H1 (cell line): ENCODE results near the gene TMEM86B. TPM values are rescaled to one million over a fixed set of nuclear protein-coding genes. Genes with fewer than 3 reads are reported as not detected.
"Not testable (repeated sequence)": the region's sequence is repeated elsewhere in the genome, so short reads cannot be mapped to it uniquely, and the experiment has no call there.

Experiments
- CTCF ChIA-PET: fragments of 300-600 bp; sonication (Branson Sonifier 250); formaldehyde crosslinking; loops from one replicate; lab custom pipeline; 2021; ENCODE audit not compliant: partially characterized antibody; lab: Charles Lee
- POLR2A ChIA-PET: fragments of 300-600 bp; sonication (Branson Sonifier 250); formaldehyde crosslinking; loops from one replicate; lab custom pipeline; 2021; ENCODE audit warnings: inconsistent platforms; ENCODE audit not compliant: partially characterized antibody; lab: Charles Lee
- DNase-seq, 2 experiments: peaks; one replicate each; pipeline versions ENCODE4 v3.0.0 to v3.0.0-alpha.2; 2010 to 2022; ENCODE audit warnings: low spot score in 2 of 2, low read depth in 1 of 2, mixed read lengths in 1 of 2
- FAIRE-seq: peaks from 2 replicates; lab custom pipeline; 2011; peaks lifted over from hg19 to GRCh38; lab: Jason Lieb, UNC
- H2AFZ ChIP-seq: 2 replicates; pipeline ENCODE4 v1.8.1; 2012; ENCODE audit warnings: low read length, inconsistent platforms
- H2AK5ac ChIP-seq: 2 replicates; pipeline ENCODE4 v1.6.1; 2013; ENCODE audit warnings: low read depth, low read length
- H2BK120ac ChIP-seq: replicated peaks from 2 replicates; pipeline ENCODE3; 2013; ENCODE audit warnings: low read depth, low read length, inconsistent platforms
- H2BK12ac ChIP-seq: 2 replicates; pipeline ENCODE4 v1.6.1; 2013; ENCODE audit warnings: low read depth, low read length
- H2BK15ac ChIP-seq: 2 replicates; pipeline ENCODE4 v1.6.1; 2013; ENCODE audit warnings: low read length
- H2BK20ac ChIP-seq: 2 replicates; pipeline ENCODE4 v1.6.1; 2013; ENCODE audit warnings: low read length
- H2BK5ac ChIP-seq: 2 replicates; pipeline ENCODE4 v1.6.1; 2013; ENCODE audit warnings: low read depth, low read length
- H3K14ac ChIP-seq: 2 replicates; pipeline ENCODE4 v1.6.1; 2013; ENCODE audit warnings: inconsistent platforms; ENCODE audit not compliant: insufficient read length
- H3K18ac ChIP-seq: 2 replicates; pipeline ENCODE4 v1.6.1; 2013; ENCODE audit warnings: low read length; ENCODE audit errors: extremely low read depth
- H3K23ac ChIP-seq: 2 replicates; pipeline ENCODE4 v1.6.1; 2013; ENCODE audit warnings: inconsistent platforms; ENCODE audit not compliant: insufficient read length
- H3K23me2 ChIP-seq: 2 replicates; pipeline ENCODE4 v1.6.1; 2013; ENCODE audit warnings: low read depth, low read length
- H3K27ac ChIP-seq: 2 replicates; pipeline ENCODE4 v1.6.1; 2011; ENCODE audit warnings: low read depth, low read length, inconsistent platforms
- H3K27me3 ChIP-seq, 4 experiments: replicated peaks in 1 of 4; 1 replicate in 1 of 4; 2 replicates in 3 of 4; pipeline versions ENCODE4 v1.6.1 to v1.8.1; 2011 to 2013; ENCODE audit warnings: low read length in 3 of 4, mild to moderate bottlenecking in 3 of 4, inconsistent platforms in 2 of 4, mixed read lengths in 2 of 4, moderate library complexity in 1 of 4; ENCODE audit not compliant: control insufficient read depth in 3 of 4, insufficient read depth in 3 of 4; ENCODE audit errors: extremely low read depth in 1 of 4
- H3K36me3 ChIP-seq, 4 experiments: 2 replicates each; pipeline versions ENCODE4 v1.6.1 to v1.8.1; 2011 to 2013; ENCODE audit warnings: mild to moderate bottlenecking in 4 of 4, low read length in 3 of 4, moderate library complexity in 2 of 4, control low read depth in 1 of 4, inconsistent platforms in 1 of 4; ENCODE audit not compliant: insufficient read depth in 4 of 4, control insufficient read depth in 2 of 4
- H3K4ac ChIP-seq: replicated peaks from 2 replicates; pipeline ENCODE3; 2013; ENCODE audit warnings: low read length, low read depth, mixed read lengths, inconsistent platforms; ENCODE audit not compliant: insufficient read length
- H3K4me1 ChIP-seq, 4 experiments: replicated peaks in 1 of 4; 1 replicate in 1 of 4; 2 replicates in 3 of 4; pipeline versions ENCODE4 v1.6.1 to v1.8.1; 2011 to 2013; ENCODE audit warnings: low read length in 3 of 4, inconsistent platforms in 2 of 4, mixed read lengths in 1 of 4; ENCODE audit not compliant: insufficient read depth in 4 of 4, control insufficient read depth in 3 of 4
- H3K4me2 ChIP-seq, 2 experiments: 2 replicates each; pipeline versions ENCODE4 v1.6.1 to v1.8.1; 2011 to 2013; ENCODE audit warnings: low read depth in 2 of 2, low read length in 2 of 2, control low read depth in 1 of 2, inconsistent platforms in 1 of 2, mild to moderate bottlenecking in 1 of 2; ENCODE audit not compliant: insufficient read depth in 1 of 2
- H3K4me3 ChIP-seq, 4 experiments: fragments of 200-600, 300-600 bp in 1 of 4; sonication (generic), shearing (Covaris generic), sonication (Bioruptor Twin) in 1 of 4; 2 replicates each; pipeline versions ENCODE4 v1.5.1 to v1.8.1; 2011 to 2016; ENCODE audit warnings: low read length in 4 of 4, low read depth in 3 of 4, control low read depth in 2 of 4, inconsistent platforms in 2 of 4, mild to moderate bottlenecking in 2 of 4, mixed read lengths in 1 of 4, moderate library complexity in 1 of 4; ENCODE audit not compliant: insufficient read depth in 2 of 4; ENCODE audit errors: extremely low read depth in 1 of 4
- H3K56ac ChIP-seq: replicated peaks from 2 replicates; pipeline ENCODE3; 2013; ENCODE audit warnings: low read depth, mild to moderate bottlenecking, mixed read lengths, low read length, inconsistent platforms; ENCODE audit not compliant: insufficient read length
- H3K79me1 ChIP-seq: 2 replicates; pipeline ENCODE4 v1.6.1; 2013; ENCODE audit warnings: low read depth, low read length, control low read depth
- H3K79me2 ChIP-seq, 2 experiments: 2 replicates each; pipeline versions ENCODE4 v1.6.1 to v1.8.1; 2012 to 2013; ENCODE audit warnings: low read length in 2 of 2, mild to moderate bottlenecking in 2 of 2, inconsistent platforms in 1 of 2; ENCODE audit not compliant: insufficient read depth in 2 of 2, control insufficient read depth in 1 of 2
- H3K9ac ChIP-seq, 4 experiments: replicated peaks in 1 of 4; 1 replicate in 1 of 4; 2 replicates in 3 of 4; pipeline versions ENCODE4 v1.6.1 to v1.8.1; 2011 to 2013; ENCODE audit warnings: low read depth in 3 of 4, low read length in 3 of 4, control low read depth in 2 of 4, mild to moderate bottlenecking in 2 of 4, moderate library complexity in 2 of 4, inconsistent platforms in 1 of 4; ENCODE audit errors: extremely low read depth in 1 of 4
- H3K9me3 ChIP-seq, 2 experiments: 2 replicates each; pipeline versions ENCODE4 v1.6.1 to v1.8.1; 2012 to 2013; ENCODE audit warnings: mild to moderate bottlenecking in 2 of 2, moderate library complexity in 2 of 2, control low read depth in 1 of 2, inconsistent platforms in 1 of 2, low read depth in 1 of 2, low read length in 1 of 2, mixed read lengths in 1 of 2; ENCODE audit not compliant: insufficient read depth in 2 of 2
- H4K20me1 ChIP-seq, 2 experiments: replicated peaks in 1 of 2; 2 replicates each; pipeline versions ENCODE3 to v1.8.1; 2011 to 2013; ENCODE audit warnings: inconsistent platforms in 2 of 2, low read length in 2 of 2, mild to moderate bottlenecking in 1 of 2; ENCODE audit not compliant: insufficient read depth in 2 of 2, control insufficient read depth in 1 of 2
- H4K5ac ChIP-seq: 2 replicates; pipeline ENCODE4 v1.6.1; 2013; ENCODE audit warnings: low read length, low read depth, mixed read lengths, inconsistent platforms; ENCODE audit not compliant: insufficient read length
- H4K8ac ChIP-seq: 2 replicates; pipeline ENCODE4 v1.8.0; 2013; ENCODE audit warnings: mild to moderate bottlenecking, moderate library complexity, low read length, inconsistent platforms; ENCODE audit not compliant: insufficient read depth; ENCODE audit errors: extremely low read depth
- H4K91ac ChIP-seq: replicated peaks from 2 replicates; pipeline ENCODE3; 2013; ENCODE audit warnings: low read length, mixed read lengths, inconsistent platforms; ENCODE audit not compliant: insufficient read length
- BCL11A ChIP-seq, 2 experiments: IDR thresholded peaks; one replicate each; pipeline ENCODE4 v1.6.1; 2011; ENCODE audit warnings: low read depth in 2 of 2, low read length in 2 of 2, mild to moderate bottlenecking in 2 of 2
- EP300 ChIP-seq, 2 experiments: IDR thresholded peaks; 1 replicate in 1 of 2; 2 replicates in 1 of 2; pipeline ENCODE4 v1.6.1; 2011 to 2012; ENCODE audit warnings: low read depth in 2 of 2, low read length in 2 of 2, mild to moderate bottlenecking in 2 of 2, borderline replicate concordance in 1 of 2, inconsistent platforms in 1 of 2, moderate library complexity in 1 of 2
- JUN ChIP-seq: IDR thresholded peaks from 2 replicates; pipeline ENCODE4 v1.6.1; 2011; ENCODE audit warnings: low read depth, mild to moderate bottlenecking, improper control_type of control experiment, low read length
- JUND ChIP-seq: IDR thresholded peaks from 2 replicates; pipeline ENCODE4 v1.6.1; 2011; ENCODE audit warnings: mild to moderate bottlenecking, improper control_type of control experiment, low read length
- RAD21 ChIP-seq, 2 experiments: IDR thresholded peaks in 1 of 2; conservative IDR thresholded peaks in 1 of 2; 2 replicates each; pipeline ENCODE4 v1.6.1; 2011; ENCODE audit warnings: low read depth in 2 of 2, low read length in 2 of 2, improper control_type of control experiment in 1 of 2, inconsistent platforms in 1 of 2, mild to moderate bottlenecking in 1 of 2, moderate library complexity in 1 of 2
- SP2 ChIP-seq: IDR thresholded peaks from 2 replicates; pipeline ENCODE4 v1.6.1; 2012; ENCODE audit warnings: mild to moderate bottlenecking, low read length, inconsistent platforms
- SUZ12 ChIP-seq: fragments of 200-600 bp; sonication (generic); IDR thresholded peaks from 2 replicates; pipeline ENCODE4 v1.6.1; 2012; ENCODE audit warnings: mild to moderate bottlenecking, inconsistent platforms, low read length, moderate library complexity, mixed read lengths
- TAF1 ChIP-seq: IDR thresholded peaks from 2 replicates; pipeline ENCODE4 v1.6.1; 2011; ENCODE audit warnings: mild to moderate bottlenecking, low read depth, low read length
- TEAD4 ChIP-seq: IDR thresholded peaks from 2 replicates; pipeline ENCODE4 v1.6.1; 2012; ENCODE audit warnings: low read depth, low read length, inconsistent platforms, mixed read lengths
- WGBS, 2 experiments: shearing (Covaris generic) in 1 of 2; methylation state at CpG; one replicate each; pipeline versions ENCODE4 v1.1.6 to v1.1.7; 2013 to 2015; ENCODE audit warnings: low lambda C conversion rate in 2 of 2, mixed read lengths in 2 of 2, inconsistent platforms in 1 of 2, low coverage in 1 of 2, missing lambda C conversion rate in 1 of 2; ENCODE audit not compliant: insufficient replicate concordance in 2 of 2, insufficient coverage in 1 of 2, insufficient read length in 1 of 2; ENCODE audit errors: extremely low coverage in 1 of 2, missing lambda C conversion rate in 1 of 2; 5-methylcytosine and 5-hydroxymethylcytosine counted together
- polyA plus RNA-seq, 7 experiments: library from polyadenylated mRNA; depleted of rRNA in 3 of 7; stranded (reverse) in 5 of 7; unstranded in 2 of 7; fragments of >200 nt in 5 of 7; fragments of 200-250 nt in 2 of 7; gene quantifications; 1 replicate in 5 of 7; 2 replicates in 1 of 7; 4 replicates in 1 of 7; pipeline versions ENCODE4 v1.2.1 to v1.2.3, GENCODE V29; 2011 to 2013; ENCODE audit warnings: missing spikeins in 2 of 7, mixed read lengths in 2 of 7
- total RNA-seq: library from RNA; stranded (reverse); fragmentation: NEBNext Ultra II Directional; extraction: Animal tissue kit (Norgen Biotek cat#: 25700); gene quantifications from 2 replicates; pipeline ENCODE4 v1.2.1, GENCODE V29; 2021

Gene TMEM86B
- total and polyA plus RNA-seq, 2 of the 8 experiments (the other 6 are each of a cell fraction or from before 2014, with no cell fraction given) = 2.0 to 2.9 TPM

GRCh38 chr19:55206664-55207500, 21.7 kb downstream of the TMEM86B start (continued):
- TF ChIP-seq TAF1 (0 out of 2 replicates have a peak, but pooled peaks have one; percentile 38), EP300 (IDR thresholded peaks at IDR 0.05; ENCODE audit: borderline replicate concordance in 1 of 2, low read depth in 2 of 2, low read length in 2 of 2) (no peak), SP2 (no peak), BCL11A (IDR thresholded peaks at IDR 0.05; ENCODE audit: low read depth in 2 of 2, low read length in 2 of 2) (no peak), RAD21 (IDR thresholded peaks at IDR 0.05 in 1 of 2, conservative IDR thresholded peaks at IDR 0.05 in 1 of 2; ENCODE audit: low read depth in 2 of 2, low read length in 2 of 2) (no peak), TEAD4 (no peak), SUZ12 (no peak), JUND (peak; percentile 95), JUN (0 out of 2 replicates have a peak, but pooled peaks have one; percentile 57)

DNA sequence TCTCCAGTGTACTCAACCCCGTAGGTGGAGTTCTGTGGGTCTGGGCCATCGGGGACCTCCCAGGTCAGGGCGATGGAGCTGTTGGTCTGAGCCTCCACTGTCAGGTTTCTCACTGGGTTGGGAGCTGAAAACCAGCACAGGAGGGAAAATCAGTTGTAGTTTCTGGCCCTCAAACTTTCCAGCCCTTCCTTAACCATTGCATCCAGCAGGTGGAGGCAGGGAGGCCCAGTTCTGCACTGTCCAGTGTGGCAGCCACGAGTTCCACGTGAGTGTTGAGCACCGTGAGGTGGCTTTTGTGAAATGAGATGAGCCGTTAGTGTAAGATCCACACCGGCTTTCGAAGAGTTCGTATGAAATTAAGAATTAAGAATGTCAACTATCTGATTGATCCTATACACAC, 26.4 kb downstream of the TMEM86B start:
- H3K14ac ChIP-seq, H3K27ac ChIP-seq, H4K91ac ChIP-seq, H4K8ac ChIP-seq, H3K36me3 ChIP-seq, H3K27me3 ChIP-seq, H3K18ac ChIP-seq, H2AFZ ChIP-seq, H2BK120ac ChIP-seq, H2BK5ac ChIP-seq, H3K4me1 ChIP-seq, H3K79me1 ChIP-seq, H3K79me2 ChIP-seq, FAIRE-seq, H3K23ac ChIP-seq, H3K23me2 ChIP-seq, H3K4me2 ChIP-seq, DNase-seq, H4K5ac ChIP-seq, H3K56ac ChIP-seq, H4K20me1 ChIP-seq, H3K9me3 ChIP-seq, H3K4me3 ChIP-seq, H2AK5ac ChIP-seq, H2BK12ac ChIP-seq, H3K4ac ChIP-seq, POLR2A ChIA-PET, H3K9ac ChIP-seq, H2BK20ac ChIP-seq, H2BK15ac ChIP-seq: not testable (repeated sequence)
- CTCF ChIA-PET = interaction anchor here (1.4 kb wide), 2 partner anchors 55 to 59 kb away, joined by 3 read pairs; no protein-coding TSS in a partner anchor
- WGBS, 2 experiments = 94% methylated on average over 10 of the region's 10 CpGs; no CpG with 5 or more reads in 1 of the 2 experiments
